Gastrocnemius medialis (tissue), 4 donors: Measurements from ENCODE around the gene GNAZ. TPM values are rescaled to one million over a fixed set of nuclear protein-coding genes. Genes with fewer than 3 reads are reported as not detected.

Experiments
- ATAC-seq, 2 donors: fragments of 150-250 bp; one replicate each; pipeline ENCODE4 v1.9.1; 2016
- DNase-seq, 2 donors: peaks; one replicate each; pipeline ENCODE4 v3.0.0-alpha.2; 2019
- H3K27ac ChIP-seq, 4 donors: fragments of 200-600 bp; sonication (generic); 1 replicate in 1 of 4; 2 replicates in 3 of 4; pipeline ENCODE4 v1.5.1; 2016 to 2018; ENCODE audit warnings: mild to moderate bottlenecking in 2 of 4, moderate library complexity in 1 of 4
- H3K27me3 ChIP-seq, 3 donors: fragments of 200-600 bp; sonication (generic) in 2 of 3; 1 replicate in 1 of 3; 2 replicates in 2 of 3; pipeline versions ENCODE4 v1.5.1 to v1.6.0; 2016 to 2019; ENCODE audit warnings: mild to moderate bottlenecking in 1 of 3, moderate library complexity in 1 of 3
- H3K36me3 ChIP-seq, 2 donors: fragments of 200-600 bp; sonication (generic) in 1 of 2; one replicate each; pipeline ENCODE4 v1.5.1; 2017 to 2018
- H3K4me1 ChIP-seq, 2 donors: fragments of 200-600 bp; sonication (generic) in 1 of 2; one replicate each; pipeline ENCODE4 v1.5.1; 2016 to 2017; ENCODE audit warnings: mild to moderate bottlenecking in 2 of 2
- H3K4me3 ChIP-seq, 4 donors: fragments of 200-600 bp; sonication (generic) in 3 of 4; 1 replicate in 1 of 4; 2 replicates in 3 of 4; pipeline ENCODE4 v1.5.1; 2016 to 2019; ENCODE audit warnings: mild to moderate bottlenecking in 2 of 4
- H3K9me3 ChIP-seq, 3 donors: fragments of 200-600 bp; sonication (generic) in 2 of 3; 1 replicate in 1 of 3; 2 replicates in 2 of 3; pipeline ENCODE4 v1.5.1; 2016 to 2019
- CTCF ChIP-seq, 5 experiments: fragments of 450-650 bp in 3 of 5; fragments of 200-600 bp in 2 of 5; sonication (generic) in 2 of 5; IDR thresholded peaks in 4 of 5; conservative IDR thresholded peaks in 1 of 5; 1 replicate in 4 of 5; 2 replicates in 1 of 5; pipeline ENCODE4 v1.5.1; 2016 to 2019; ENCODE audit warnings: antibody characterized with exemption in 5 of 5, mild to moderate bottlenecking in 3 of 5, moderate library complexity in 3 of 5
- POLR2A ChIP-seq, 2 donors: fragments of 450-650 bp; IDR thresholded peaks; one replicate each; pipeline ENCODE4 v1.6.1; 2017; ENCODE audit warnings: antibody characterized with exemption in 2 of 2, mild to moderate bottlenecking in 2 of 2, moderate library complexity in 2 of 2
- in situ Hi-C, 4 donors: fragments of 200-750 bp; cut with MboI; loops; one replicate each; pipeline versions ENCODE4 v1.15.0 to v1.8.0; 2017; ENCODE audit warnings: low sequenced_read_pairs in 4 of 4
- intact Hi-C: fragments of 100-400 bp; cut with DNase I; formaldehyde crosslinking; loops from one replicate; pipeline ENCODE4 v1.15.1; 2023; ENCODE audit warnings: low total_unique reads
- total RNA-seq, 4 donors: library from RNA; depleted of rRNA; stranded (reverse); fragments of >200 nt; gene quantifications; one replicate each; pipeline versions ENCODE4 v1.1.0 to v1.2.3, GENCODE V29; 2016

The GNAZ gene
- total RNA-seq, 4 donors from 2014 or later, result 0.92 to 3.1 (median 2.6) TPM

- H3K27me3 ChIP-seq, result no peaks in the 10 kb centered on the region
- H3K36me3 ChIP-seq, result no peaks in the 10 kb centered on the region
- no peak for ATAC-seq
- no peak overlapping the region for H3K4me3 ChIP-seq
- H3K4me1 ChIP-seq, result peaks cover 15 to 18% of the 10 kb centered on the region in 2 donors
- DNase-seq, result no peak
- intact Hi-C loops (no loop called here), in situ Hi-C loops (no loop called here)
- H3K9me3 ChIP-seq, result no peaks in the 10 kb centered on the region
- peak overlapping the region in 3 of 4 donors; percentile 32 to 72 (median 47) for H3K27ac ChIP-seq
- TF ChIP-seq CTCF (IDR thresholded peaks at IDR 0.05 in 4 of 5, conservative IDR thresholded peaks at IDR 0.05 in 1 of 5) (no peak), POLR2A (IDR thresholded peaks at IDR 0.05) (no peak)
Observed at GRCh38 chr22:23097412-23098229, 27.3 kb downstream of the GNAZ start.

GRCh38 chr22:23098230-23098705 lies 27.9 kb downstream of the GNAZ start:
- peak overlapping the region in 3 of 4 donors; percentile 32 to 72 (median 47) for H3K27ac ChIP-seq
- no peaks in the 10 kb centered on the region for H3K9me3 ChIP-seq
- TF ChIP-seq POLR2A (IDR thresholded peaks at IDR 0.05) (no peak), CTCF (IDR thresholded peaks at IDR 0.05 in 4 of 5, conservative IDR thresholded peaks at IDR 0.05 in 1 of 5) (no peak)
- H3K27me3 ChIP-seq, result no peaks in the 10 kb centered on the region
- in situ Hi-C loops (no loop called here), intact Hi-C loops (no loop called here)
- DNase-seq (no peak), ATAC-seq (peak in 1 of 2 donors; percentile 18)
- no peak overlapping the region for H3K4me3 ChIP-seq
- no peaks in the 10 kb centered on the region for H3K36me3 ChIP-seq
- peaks cover 15 to 18% of the 10 kb centered on the region in 2 donors for H3K4me1 ChIP-seq

GRCh38 chr22:23098718-23099530 lies 28.6 kb downstream of the GNAZ start:
- peak; percentile 75 to 81 for ATAC-seq
- H3K27me3 ChIP-seq, result no peaks in the 10 kb centered on the region
- no peaks in the 10 kb centered on the region for H3K36me3 ChIP-seq
- peaks cover 15 to 18% of the 10 kb centered on the region in 2 donors for H3K4me1 ChIP-seq
- in situ Hi-C loops (no loop called here), intact Hi-C loops (no loop called here)
- peak overlapping the region in 1 of 4 donors; percentile 11 for H3K4me3 ChIP-seq
- TF ChIP-seq CTCF (IDR thresholded peaks at IDR 0.05 in 4 of 5, conservative IDR thresholded peaks at IDR 0.05 in 1 of 5) (no peak), POLR2A (IDR thresholded peaks at IDR 0.05) (no peak)
- H3K9me3 ChIP-seq, result no peaks in the 10 kb centered on the region
- peak overlapping the region in 3 of 4 donors; percentile 32 to 72 (median 47) for H3K27ac ChIP-seq
- peak; percentile 29 to 31 for DNase-seq

GRCh38 chr22:23099531-23099804 lies 29.1 kb downstream of the GNAZ start:
- no peak overlapping the region for H3K4me3 ChIP-seq
- intact Hi-C loops (no loop called here), in situ Hi-C loops (no loop called here)
- H3K9me3 ChIP-seq, result no peaks in the 10 kb centered on the region
- H3K36me3 ChIP-seq, result no peaks in the 10 kb centered on the region
- TF ChIP-seq CTCF (IDR thresholded peaks at IDR 0.05 in 4 of 5, conservative IDR thresholded peaks at IDR 0.05 in 1 of 5), result no peak
- ATAC-seq, result no peak
- peak overlapping the region in 2 of 4 donors; percentile 32 to 72 for H3K27ac ChIP-seq
- H3K27me3 ChIP-seq, result no peaks in the 10 kb centered on the region
- peaks cover 15 to 18% of the 10 kb centered on the region in 2 donors for H3K4me1 ChIP-seq
- DNase-seq, result no peak
